Transverse colon (tissue), 4 donors: Measurements from ENCODE around the gene ARHGEF10L. TPM values are rescaled to one million over a fixed set of nuclear protein-coding genes. Genes with fewer than 3 reads are reported as not detected.

Experiments
- DNase-seq: peaks from one replicate; pipeline ENCODE4 v3.0.0-alpha.2; 2019
- H3K27ac ChIP-seq, 4 donors: fragments of 200-600 bp; sonication (generic); 2 replicates each; pipeline ENCODE4 v1.5.1; 2016 to 2018; ENCODE audit warnings: inconsistent platforms in 4 of 4
- H3K27me3 ChIP-seq: fragments of 200-600 bp; sonication (generic); 2 replicates; pipeline ENCODE4 v1.5.1; 2017; ENCODE audit warnings: inconsistent platforms
- H3K36me3 ChIP-seq, 4 donors: fragments of 200-600 bp; sonication (generic); 2 replicates each; pipeline ENCODE4 v1.5.1; 2017 to 2019; ENCODE audit warnings: inconsistent platforms in 4 of 4
- H3K4me1 ChIP-seq, 4 donors: fragments of 200-600 bp; sonication (generic); 2 replicates each; pipeline ENCODE4 v1.5.1; 2017 to 2020; ENCODE audit warnings: inconsistent platforms in 4 of 4
- H3K4me3 ChIP-seq, 4 donors: fragments of 200-600 bp; sonication (generic); 1 replicate in 1 of 4; 2 replicates in 3 of 4; pipeline versions ENCODE4 v1.5.1 to v1.6.1; 2017 to 2019; ENCODE audit warnings: inconsistent platforms in 4 of 4
- H3K9me3 ChIP-seq, 2 donors: fragments of 200-600 bp; sonication (generic); 2 replicates each; pipeline ENCODE4 v1.5.1; 2017 to 2019; ENCODE audit warnings: inconsistent platforms in 2 of 2
- CTCF ChIP-seq, 5 experiments: fragments of 200-600 bp in 3 of 5; fragments of 450-650 bp in 2 of 5; sonication (generic) in 3 of 5; IDR thresholded peaks; 1 replicate in 2 of 5; 2 replicates in 3 of 5; pipeline ENCODE4 v1.5.1; 2016 to 2017; ENCODE audit warnings: antibody characterized with exemption in 5 of 5, inconsistent platforms in 3 of 5, mild to moderate bottlenecking in 2 of 5, moderate library complexity in 1 of 5
- EP300 ChIP-seq: sonication (generic); formaldehyde crosslinking; IDR thresholded peaks from one replicate; pipeline ENCODE4 v1.6.1; 2017; ENCODE audit warnings: antibody characterized with exemption, low read depth
- POLR2A ChIP-seq: fragments of 450-650 bp; IDR thresholded peaks from one replicate; pipeline ENCODE4 v1.6.1; 2016; ENCODE audit warnings: antibody characterized with exemption, mild to moderate bottlenecking, moderate library complexity
- POLR2AphosphoS5 ChIP-seq, 3 donors: sonication (generic); formaldehyde crosslinking; IDR thresholded peaks; one replicate each; pipeline ENCODE4 v1.6.1; 2016; ENCODE audit warnings: antibody characterized with exemption in 3 of 3
- WGBS, 2 donors: methylation state at CpG; one replicate each; pipeline ENCODE4 v1.1.5; 2018; ENCODE audit warnings: low coverage in 1 of 2; 5-methylcytosine and 5-hydroxymethylcytosine counted together
- in situ Hi-C, 4 donors: fragments of 200-750 bp; cut with MboI; loops; one replicate each; pipeline versions ENCODE4 v1.15.0 to v1.15.1; 2017; ENCODE audit warnings: low sequenced_read_pairs in 3 of 4, low pct_ligation_motif_present in 1 of 4, low pct_unique_long_range_greater_than_20kb in 1 of 4
- intact Hi-C: fragments of 100-400 bp; cut with DNase I; formaldehyde crosslinking; loops from one replicate; pipeline ENCODE4 v1.15.1; 2023; ENCODE audit warnings: low total_unique reads
- total RNA-seq, 4 donors: library from RNA; depleted of rRNA; stranded (reverse); fragments of >200 nt; gene quantifications; one replicate each; pipeline ENCODE4 v1.1.0, GENCODE V29; 2016

ARHGEF10L gene
- total RNA-seq, 4 donors from 2014 or later, result 115 to 326 (median 199) TPM

GRCh38 chr1:17635811-17636210 is 96.3 kb downstream of the ARHGEF10L start:
- in situ Hi-C loops (no loop called here), intact Hi-C loops (no loop called here)
- Histone ChIP-seq H3K4me3 (no peak overlapping the region), H3K27me3 (no peaks in the 10 kb centered on the region), H3K36me3 (peaks cover 0 to 87% (median 26%) of the 10 kb centered on the region in 4 donors), H3K9me3 (no peaks in the 10 kb centered on the region), H3K4me1 (no peaks in the 10 kb centered on the region), H3K27ac (peak overlapping the region in 1 of 4 donors; percentile 21)
- DNase-seq, result peak; percentile 37
- WGBS, 2 donors, result 40 to 75% methylated on average over 1 to 9 of the region's 9 CpGs
- TF ChIP-seq CTCF (IDR thresholded peaks at IDR 0.05) (no peak), POLR2A (no peak), EP300 (no peak), POLR2AphosphoS5 (IDR thresholded peaks at IDR 0.05) (no peak)

- no peak for TF ChIP-seq EP300
- TF ChIP-seq POLR2A, result no peak
- TF ChIP-seq CTCF (IDR thresholded peaks at IDR 0.05), result no peak
- TF ChIP-seq POLR2AphosphoS5 (IDR thresholded peaks at IDR 0.05), result no peak
- in situ Hi-C loops, result no loop called here
Measured at GRCh38 chr1:17636612-17637011, 97.1 kb downstream of the ARHGEF10L start.

GRCh38 chr1:17637055-17637454 is 97.6 kb downstream of the ARHGEF10L start:
- H3K27me3 ChIP-seq, result no peaks in the 10 kb centered on the region
- H3K36me3 ChIP-seq, result peaks cover 0 to 90% (median 30%) of the 10 kb centered on the region in 4 donors
- H3K4me1 ChIP-seq, result no peaks in the 10 kb centered on the region
- in situ Hi-C loops, result no loop called here
- no peak overlapping the region for H3K27ac ChIP-seq
- intact Hi-C loops, result no loop called here
- no peak overlapping the region for H3K4me3 ChIP-seq
- TF ChIP-seq POLR2A (no peak), CTCF (IDR thresholded peaks at IDR 0.05) (no peak), EP300 (no peak), POLR2AphosphoS5 (IDR thresholded peaks at IDR 0.05) (no peak)
- no peaks in the 10 kb centered on the region for H3K9me3 ChIP-seq
- no peak for DNase-seq
- 80 to 92% methylated on average over 4 of the region's 4 CpGs for WGBS, 2 donors

More at GRCh38 chr1:17636612-17637011, 97.1 kb downstream of the ARHGEF10L start:
- Histone ChIP-seq H3K9me3 (no peaks in the 10 kb centered on the region), H3K36me3 (peaks cover 0 to 94% (median 30%) of the 10 kb centered on the region in 4 donors), H3K27ac (no peak overlapping the region), H3K4me1 (no peaks in the 10 kb centered on the region), H3K27me3 (no peaks in the 10 kb centered on the region), H3K4me3 (no peak overlapping the region)
- WGBS, 2 donors, result 76 to 100% methylated on average over 2 to 3 of the region's 3 CpGs
- no peak for DNase-seq
- intact Hi-C loops, result no loop called here

GRCh38 chr1:17639703-17640340 is 100.3 kb downstream of the ARHGEF10L start:
- H3K9me3 ChIP-seq, result no peaks in the 10 kb centered on the region
- H3K27me3 ChIP-seq, result no peaks in the 10 kb centered on the region
- no peaks in the 10 kb centered on the region for H3K4me1 ChIP-seq
- H3K27ac ChIP-seq, result no peak overlapping the region
- H3K4me3 ChIP-seq, result no peak overlapping the region
- WGBS, 2 donors, result 81% methylated on average over 14 of the region's 14 CpGs; no CpG with 5 or more reads in 1 of the 2 donors
- DNase-seq, result no peak
- in situ Hi-C loops, result no loop called here
- intact Hi-C loops, result no loop called here
- H3K36me3 ChIP-seq, result peaks cover 0 to 69% (median 21%) of the 10 kb centered on the region in 4 donors
- TF ChIP-seq CTCF (IDR thresholded peaks at IDR 0.05) (no peak), EP300 (no peak), POLR2A (no peak), POLR2AphosphoS5 (IDR thresholded peaks at IDR 0.05) (no peak)
